Muscle layer of duodenum (tissue), 2 donors: ENCODE data around the gene SGK2.
A peak's percentile ranks its signal among the peaks of the same experiment; 100 is the strongest.

Experiments used
- H3K27ac ChIP-seq: one replicate; pipeline ENCODE4 v1.7.0; 2013; ENCODE audit warnings: mild to moderate bottlenecking, low read length
- H3K27me3 ChIP-seq: one replicate; pipeline ENCODE4 v1.7.0; 2013; ENCODE audit warnings: low read depth, mild to moderate bottlenecking, control low read depth, low read length
- H3K36me3 ChIP-seq, 2 donors: one replicate each; pipeline ENCODE4 v1.7.0; 2013; ENCODE audit warnings: low read length in 2 of 2, control low read depth in 1 of 2, mild to moderate bottlenecking in 1 of 2; ENCODE audit not compliant: insufficient read depth in 2 of 2, control insufficient read depth in 1 of 2
- H3K4me1 ChIP-seq, 2 donors: one replicate each; pipeline ENCODE4 v1.7.0; 2013; ENCODE audit warnings: low read length in 2 of 2, mild to moderate bottlenecking in 2 of 2, control low read depth in 1 of 2, moderate library complexity in 1 of 2; ENCODE audit not compliant: insufficient read depth in 2 of 2, control insufficient read depth in 1 of 2
- H3K4me3 ChIP-seq, 2 donors: one replicate each; pipeline ENCODE4 v1.7.0; 2013; ENCODE audit warnings: low read length in 2 of 2, low read depth in 1 of 2, mild to moderate bottlenecking in 1 of 2
- H3K9me3 ChIP-seq, 2 donors: one replicate each; pipeline ENCODE4 v1.7.0; 2013; ENCODE audit warnings: low read length in 2 of 2, control low read depth in 1 of 2, mild to moderate bottlenecking in 1 of 2; ENCODE audit not compliant: control insufficient read depth in 1 of 2
- donor health status: healthy.

The SGK2 gene

DNA sequence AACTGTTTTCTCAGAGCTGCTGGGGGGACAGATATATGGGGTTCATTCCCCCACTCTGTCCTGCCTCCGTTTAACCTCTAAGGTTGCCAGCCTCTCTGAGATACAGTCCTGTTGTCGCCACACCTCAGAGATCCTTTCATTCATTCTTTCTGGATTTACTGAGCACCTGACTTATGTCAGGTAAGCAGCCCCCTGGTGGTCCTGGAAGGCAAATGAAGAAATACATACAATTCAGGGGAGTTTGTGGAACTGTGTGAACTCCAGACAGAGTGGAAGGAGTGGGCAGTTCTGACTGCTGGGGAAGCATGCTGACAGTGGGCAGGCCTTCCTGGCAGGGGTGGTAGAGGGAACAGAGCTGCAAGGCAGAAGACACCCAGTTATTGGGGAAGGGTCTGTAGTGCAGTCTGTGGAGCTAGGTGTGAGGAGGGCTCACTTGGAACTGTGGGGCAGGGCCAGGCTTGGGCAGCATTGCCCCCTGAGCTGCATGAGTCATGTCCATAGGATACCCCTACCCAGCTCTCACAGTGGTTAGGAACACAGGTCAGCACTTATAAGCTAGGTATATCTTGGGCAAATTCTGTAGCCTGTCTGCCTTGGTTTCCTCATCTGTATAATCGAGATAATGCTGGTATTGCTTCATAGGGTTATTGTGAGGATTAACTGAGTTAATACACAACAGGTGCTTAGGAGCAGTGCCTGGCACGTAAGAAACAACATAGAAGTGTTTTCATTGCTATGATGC is 12.8 kb upstream of the SGK2 start:
- no peak overlapping the region for H3K4me3 ChIP-seq
- no peaks in the 10 kb centered on the region for H3K27me3 ChIP-seq
- H3K4me1 ChIP-seq, result no peaks in the 10 kb centered on the region
- H3K27ac ChIP-seq, result no peak overlapping the region
- H3K36me3 ChIP-seq, result peaks cover 0 to 10% of the 10 kb centered on the region in 2 donors
- peaks cover 0 to 4% of the 10 kb centered on the region in 2 donors for H3K9me3 ChIP-seq

DNA sequence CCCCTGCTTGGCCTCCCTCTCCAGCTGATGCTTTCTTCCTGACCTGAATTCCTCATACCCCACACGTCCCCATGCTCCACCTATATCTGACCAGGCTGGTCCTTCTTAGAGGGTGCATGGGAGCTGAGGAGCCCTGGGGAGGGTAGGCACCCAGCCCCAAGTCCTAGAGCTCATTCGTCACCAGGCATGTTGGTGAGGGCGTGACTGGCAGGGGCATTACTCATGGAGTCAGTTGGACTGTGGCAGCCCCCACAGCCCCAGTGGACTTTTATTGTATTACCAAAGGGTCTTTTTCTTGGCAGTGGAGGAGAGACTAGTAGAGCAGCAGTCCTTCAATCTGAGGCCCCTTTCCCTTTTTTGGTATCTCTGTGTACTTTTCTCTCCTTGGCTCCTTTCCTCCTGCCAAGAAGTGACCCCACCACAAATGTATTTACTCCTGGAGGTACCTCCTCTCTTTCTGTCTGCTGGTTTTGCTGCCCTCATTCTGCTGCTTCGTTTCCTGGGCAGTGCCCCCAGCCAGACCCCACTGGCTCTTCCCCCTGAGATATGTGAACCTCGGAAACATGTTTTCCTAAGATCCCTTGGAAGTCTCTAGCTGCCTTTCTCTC is 10.4 kb upstream of the SGK2 start:
- Histone ChIP-seq H3K36me3 (peaks cover 0 to 10% of the 10 kb centered on the region in 2 donors), H3K4me1 (no peaks in the 10 kb centered on the region), H3K9me3 (peaks cover 0 to 4% of the 10 kb centered on the region in 2 donors), H3K4me3 (no peak overlapping the region), H3K27me3 (no peaks in the 10 kb centered on the region), H3K27ac (no peak overlapping the region)

- no peaks in the 10 kb centered on the region for H3K27me3 ChIP-seq
- H3K4me3 ChIP-seq, result no peak overlapping the region
- no peaks in the 10 kb centered on the region for H3K4me1 ChIP-seq
- no peak overlapping the region for H3K27ac ChIP-seq
- peaks cover 0 to 10% of the 10 kb centered on the region in 2 donors for H3K36me3 ChIP-seq
- peaks cover 0 to 4% of the 10 kb centered on the region in 2 donors for H3K9me3 ChIP-seq
Measured at GRCh38 chr20:43549416-43550065, 9.3 kb upstream of the SGK2 start.

- Histone ChIP-seq H3K27ac (no peak overlapping the region), H3K4me3 (no peak overlapping the region), H3K27me3 (no peaks in the 10 kb centered on the region), H3K36me3 (peaks cover 0 to 10% of the 10 kb centered on the region in 2 donors), H3K9me3 (peaks cover 0 to 4% of the 10 kb centered on the region in 2 donors), H3K4me1 (no peaks in the 10 kb centered on the region)
Measured at GRCh38 chr20:43550456-43550855, 8.4 kb upstream of the SGK2 start.

DNA sequence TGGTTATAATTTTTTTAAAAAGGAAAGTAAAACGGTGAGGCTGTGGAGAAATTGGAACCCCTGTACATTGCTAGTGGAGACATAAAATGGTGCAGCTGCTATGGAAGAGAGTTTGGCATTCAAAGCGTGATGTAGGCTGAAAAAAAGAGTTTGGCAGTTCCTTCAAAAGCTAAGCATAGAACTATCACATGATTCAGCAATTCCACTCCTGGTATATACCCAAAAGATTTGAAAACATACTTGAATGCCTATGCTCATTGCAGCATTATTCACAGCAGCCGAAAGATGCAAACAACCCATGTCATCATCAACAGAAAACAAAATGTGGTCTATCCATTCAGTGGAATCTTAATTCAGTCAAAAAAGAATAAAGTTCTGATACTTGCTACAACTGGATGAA is 4.5 kb upstream of the SGK2 start:
- Histone ChIP-seq H3K4me1 (no peaks in the 10 kb centered on the region), H3K36me3 (no peaks in the 10 kb centered on the region), H3K4me3 (no peak overlapping the region), H3K9me3 (no peaks in the 10 kb centered on the region), H3K27me3 (no peaks in the 10 kb centered on the region), H3K27ac (no peak overlapping the region)

GRCh38 chr20:43559147-43559987 is 540 bp downstream of the SGK2 start:
- Histone ChIP-seq H3K36me3 (no peaks in the 10 kb centered on the region), H3K4me1 (no peaks in the 10 kb centered on the region), H3K4me3 (peak overlapping the region in 1 of 2 donors; percentile 27), H3K27me3 (no peaks in the 10 kb centered on the region), H3K9me3 (no peaks in the 10 kb centered on the region), H3K27ac (peak overlapping the region; percentile 72)

DNA sequence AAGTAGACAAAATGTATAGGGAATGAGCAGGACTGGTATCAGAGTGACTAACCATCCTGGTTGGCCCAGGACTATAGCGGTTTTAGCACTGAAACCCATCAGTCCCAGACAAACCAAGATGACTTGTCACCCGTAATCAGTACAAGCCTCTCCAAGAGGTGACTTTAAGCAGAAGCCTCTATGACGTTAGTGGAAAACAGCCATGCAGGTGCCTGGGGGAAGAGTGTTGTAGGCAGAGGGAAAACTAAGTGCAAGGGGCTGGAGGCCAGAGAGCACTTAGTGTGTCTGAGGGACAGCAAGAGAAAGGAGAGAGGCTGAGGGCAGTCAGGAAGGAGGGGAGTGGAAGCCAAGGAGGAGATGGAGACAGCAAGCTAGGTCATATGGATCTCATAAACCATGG is 2.1 kb downstream of the SGK2 start:
- Histone ChIP-seq H3K4me3 (no peak overlapping the region), H3K27ac (no peak overlapping the region), H3K9me3 (no peaks in the 10 kb centered on the region)

DNA sequence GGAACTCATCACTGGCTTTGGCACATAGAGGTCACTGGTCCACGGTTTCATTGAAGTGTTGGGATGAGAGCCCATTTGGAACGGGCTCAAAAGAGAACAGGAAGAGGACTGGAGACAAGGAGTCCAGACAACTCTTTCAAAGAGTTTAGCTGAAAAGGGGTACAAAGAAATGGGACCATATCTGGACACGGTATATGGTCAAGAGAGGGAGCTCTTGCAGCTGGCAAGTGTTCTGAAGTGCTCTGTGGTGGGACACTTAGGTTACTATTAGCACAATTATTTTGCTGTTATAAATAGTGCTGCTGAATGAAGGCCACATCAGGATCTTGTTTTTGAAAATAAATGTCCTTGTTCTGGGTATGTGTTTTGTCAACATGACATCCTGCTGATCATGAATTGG is 4.6 kb downstream of the SGK2 start:
- H3K4me3 ChIP-seq, result no peak overlapping the region
- no peaks in the 10 kb centered on the region for H3K4me1 ChIP-seq
- H3K27ac ChIP-seq, result no peak overlapping the region
- no peaks in the 10 kb centered on the region for H3K36me3 ChIP-seq
- H3K27me3 ChIP-seq, result no peaks in the 10 kb centered on the region
- no peaks in the 10 kb centered on the region for H3K9me3 ChIP-seq

More for the DNA sequence above, 2.1 kb downstream of the SGK2 start:
- H3K27me3 ChIP-seq, result no peaks in the 10 kb centered on the region
- no peaks in the 10 kb centered on the region for H3K36me3 ChIP-seq
- no peaks in the 10 kb centered on the region for H3K4me1 ChIP-seq

DNA sequence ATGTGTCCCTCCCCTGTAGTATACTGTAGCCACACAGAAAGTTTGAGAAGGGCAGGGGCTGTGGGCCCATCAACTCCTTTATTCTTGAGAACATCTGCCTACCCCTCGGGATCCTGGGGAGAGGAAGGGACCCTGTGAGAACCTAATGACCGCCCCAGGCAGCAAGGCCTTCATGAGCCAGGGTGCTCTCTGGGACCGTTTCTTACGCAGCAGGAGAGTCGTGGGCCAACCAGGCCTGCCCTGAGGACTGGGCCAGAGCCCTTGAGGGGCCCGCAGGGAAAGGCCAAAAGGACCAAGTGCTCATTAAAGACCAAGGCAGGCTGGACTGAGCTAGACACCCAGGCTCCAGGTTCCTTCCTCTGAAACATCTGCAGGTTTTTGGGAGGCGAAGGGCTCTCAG is 5.2 kb downstream of the SGK2 start:
- H3K27me3 ChIP-seq, result no peaks in the 10 kb centered on the region
- H3K4me1 ChIP-seq, result no peaks in the 10 kb centered on the region
- no peak overlapping the region for H3K4me3 ChIP-seq
- no peaks in the 10 kb centered on the region for H3K9me3 ChIP-seq
- H3K27ac ChIP-seq, result no peak overlapping the region
- no peaks in the 10 kb centered on the region for H3K36me3 ChIP-seq

- Histone ChIP-seq H3K4me1 (no peaks in the 10 kb centered on the region), H3K27ac (no peak overlapping the region), H3K9me3 (no peaks in the 10 kb centered on the region), H3K27me3 (no peaks in the 10 kb centered on the region), H3K36me3 (no peaks in the 10 kb centered on the region), H3K4me3 (no peak overlapping the region)
Measured at GRCh38 chr20:43564455-43564854, 5.6 kb downstream of the SGK2 start.
